ENCODE results near the gene ZNF888. TPM values are rescaled to one million over a fixed set of nuclear protein-coding genes. Genes with fewer than 3 reads are reported as not detected.

ZNF888 gene
- total and polyA plus RNA-seq, 9 of the 15 experiments (the other 6 are each of a cell fraction or from before 2014, with no cell fraction given) = 1.6 to 13.3 (median 9.9) TPM

DNA sequence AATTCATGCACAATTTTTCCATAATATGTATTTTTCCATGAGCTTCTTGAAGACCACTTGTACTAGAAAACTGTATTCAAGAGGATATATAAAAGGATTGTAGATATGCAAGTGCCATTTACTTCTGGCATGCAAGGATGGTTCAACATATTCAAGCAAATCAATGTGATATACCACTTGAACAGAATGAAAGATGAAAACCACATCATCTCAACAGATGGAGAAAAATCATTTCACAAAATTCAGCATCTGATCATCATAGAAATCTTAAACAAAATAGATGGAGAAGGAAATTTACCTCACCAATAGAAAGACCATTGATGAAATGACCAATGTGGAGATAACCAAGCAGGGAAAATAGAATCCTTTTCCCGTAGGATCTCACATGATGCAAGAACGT is 44.5 kb upstream of the ZNF888 start (continued):
- TF ChIP-seq PRPF4 (IDR thresholded peaks at IDR 0.05; ENCODE audit: insufficient read depth, low read depth, low read length, poor library complexity, severe bottlenecking) (no peak), CBX3 (IDR thresholded peaks at IDR 0.05; ENCODE audit: borderline replicate concordance in 1 of 2, low read length in 2 of 2) (peak in 1 of 2 experiments; percentile 52; a peak in 1 of 3 replicates), KHSRP (IDR thresholded peaks at IDR 0.05) (no peak), MECOM (CRISPR knock-in tag; IDR thresholded peaks at IDR 0.05) (no peak)

DNA sequence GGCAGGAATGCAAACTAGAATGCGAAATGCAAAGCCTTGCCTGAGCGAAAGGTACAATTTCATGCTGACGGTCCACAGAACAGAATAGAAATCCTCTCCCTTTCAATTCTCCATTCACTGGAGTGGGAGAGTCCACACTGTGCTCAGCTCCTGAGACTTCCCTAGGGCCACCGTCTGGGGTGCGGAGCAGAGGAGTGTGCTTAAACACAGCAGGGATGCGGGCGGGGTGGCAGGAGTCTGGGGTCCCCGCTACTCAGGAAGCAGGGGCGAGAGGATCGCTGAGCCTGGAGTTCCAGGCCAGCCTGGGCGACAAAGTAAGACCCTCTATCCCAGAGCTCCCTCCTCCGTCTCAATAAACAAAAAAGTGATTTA is 40.0 kb upstream of the ZNF888 start:
- Histone ChIP-seq H3K4me2 (ENCODE audit: insufficient read depth, low read length) (peak overlapping the region; percentile 80), H3K4me1 (replicated peaks in 1 of 2; ENCODE audit: control insufficient read depth in 2 of 2, insufficient read depth in 2 of 2, low read length in 2 of 2) (peaks cover 7 to 13% of the 10 kb centered on the region in 2 experiments), H3K9me3 (replicated peaks; ENCODE audit: control insufficient read depth, insufficient read depth, low read depth, low read length) (peaks cover 30% of the 10 kb centered on the region), H2AFZ (ENCODE audit: low read depth, low read length) (peak overlapping the region; percentile 97), H3K36me3 (ENCODE audit: control insufficient read depth, insufficient read depth, low read length) (peaks cover 21% of the 10 kb centered on the region), H3K4me3 (peak overlapping the region; percentile 63), H3K27ac (ENCODE audit: extremely low read depth, low read depth, low read length) (peak overlapping the region; percentile 61), H4K20me1 (replicated peaks; ENCODE audit: control insufficient read depth, insufficient read depth, low read length) (no peaks in the 10 kb centered on the region), H3K9me1 (ENCODE audit: control insufficient read depth, insufficient read depth, low read length) (no peaks in the 10 kb centered on the region), H3K27me3 (ENCODE audit: control insufficient read depth in 2 of 2, insufficient read depth in 2 of 2, low read length in 2 of 2) (no peaks in the 10 kb centered on the region), H3K9ac (ENCODE audit: insufficient read depth in 1 of 2, low read depth in 2 of 2, low read length in 2 of 2) (peak overlapping the region; percentile 59 to 82; a peak in 3 of 4 replicates), H3K79me2 (ENCODE audit: control insufficient read depth, insufficient read depth, low read length) (peaks cover 43% of the 10 kb centered on the region)
- DNase-seq (ENCODE audit: extremely low read depth in 1 of 4, low spot score in 3 of 4) (peak in 1 of 4 experiments; percentile 14), ATAC-seq (peak; percentile 7), FAIRE-seq (no peak)
- BruUV-seq (replicated peaks) = no TSS peak
- intact Hi-C loops (cut with micrococcal nuclease) (loop anchor here (2.0 kb wide), 1 partner anchor 38 kb away; no protein-coding TSS in a partner anchor), in situ Hi-C loops (cut with MboI) (no loop called here)
- TF ChIP-seq ZNF3 (CRISPR knock-in tag; IDR thresholded peaks at IDR 0.05) = no peak
- TF ChIP-seq, protein P1, sequence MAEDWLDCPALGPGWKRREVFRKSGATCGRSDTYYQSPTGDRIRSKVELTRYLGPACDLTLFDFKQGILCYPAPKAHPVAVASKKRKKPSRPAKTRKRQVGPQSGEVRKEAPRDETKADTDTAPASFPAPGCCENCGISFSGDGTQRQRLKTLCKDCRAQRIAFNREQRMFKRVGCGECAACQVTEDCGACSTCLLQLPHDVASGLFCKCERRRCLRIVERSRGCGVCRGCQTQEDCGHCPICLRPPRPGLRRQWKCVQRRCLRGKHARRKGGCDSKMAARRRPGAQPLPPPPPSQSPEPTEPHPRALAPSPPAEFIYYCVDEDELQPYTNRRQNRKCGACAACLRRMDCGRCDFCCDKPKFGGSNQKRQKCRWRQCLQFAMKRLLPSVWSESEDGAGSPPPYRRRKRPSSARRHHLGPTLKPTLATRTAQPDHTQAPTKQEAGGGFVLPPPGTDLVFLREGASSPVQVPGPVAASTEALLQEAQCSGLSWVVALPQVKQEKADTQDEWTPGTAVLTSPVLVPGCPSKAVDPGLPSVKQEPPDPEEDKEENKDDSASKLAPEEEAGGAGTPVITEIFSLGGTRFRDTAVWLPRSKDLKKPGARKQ (CRISPR knock-in tag; IDR thresholded peaks at IDR 0.05) = peak; percentile 2; the same call in 1 of the 2 replicates
- ChIA-PET CTCF (ENCODE audit: low intra/inter-chr PET ratio) (interaction anchor here (0.7 kb wide), 1 partner anchor 106 kb away, joined by 3 read pairs; the partner anchor contains the start of gene ZNF468), POLR2A (no interaction called here)
- 78% methylated on average over 12 of the region's 12 CpGs for WGBS (ENCODE audit: insufficient coverage, low coverage, missing lambda C conversion rate)
